Hindlimb muscle (tissue), 1 donor: Measurements from ENCODE around the gene INPP5F. TPM values are rescaled to one million over a fixed set of nuclear protein-coding genes. Genes with fewer than 3 reads are reported as not detected.
"Not testable (repeated sequence)": the region's sequence is repeated elsewhere in the genome, so short reads cannot be mapped to it uniquely, and the experiment has no call there.

Experiments used
- DNase-seq: peaks from one replicate; pipeline ENCODE4 v3.0.0-alpha.2; 2013
- polyA plus RNA-seq: library from polyadenylated mRNA; unstranded; fragments of 120-200 nt; gene quantifications from one replicate; pipeline ENCODE4 v1.2.1, GENCODE V29; 2013; ENCODE audit not compliant: insufficient read length

INPP5F gene
- polyA plus RNA-seq, 1 donor = 15.0 TPM

DNA sequence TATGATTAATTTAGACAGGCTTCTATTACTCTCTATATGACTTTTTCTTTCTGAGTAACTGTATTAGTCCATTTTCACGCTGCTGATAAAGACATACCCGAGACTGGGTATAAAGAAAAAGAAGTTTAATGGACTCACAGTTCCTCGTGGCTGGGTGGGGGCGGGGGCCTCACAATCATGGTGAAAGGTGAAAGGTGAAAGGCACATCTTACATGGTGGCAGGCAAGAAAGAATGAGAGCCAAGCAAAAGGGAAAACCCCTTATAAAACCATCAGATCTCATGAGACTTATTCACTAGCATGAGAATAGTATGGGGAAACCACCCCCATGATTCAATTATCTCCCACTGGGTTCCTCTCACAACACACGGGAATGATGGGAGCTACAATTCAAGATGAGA is 18.5 kb upstream of the INPP5F start:
- not testable (repeated sequence) for DNase-seq

DNA sequence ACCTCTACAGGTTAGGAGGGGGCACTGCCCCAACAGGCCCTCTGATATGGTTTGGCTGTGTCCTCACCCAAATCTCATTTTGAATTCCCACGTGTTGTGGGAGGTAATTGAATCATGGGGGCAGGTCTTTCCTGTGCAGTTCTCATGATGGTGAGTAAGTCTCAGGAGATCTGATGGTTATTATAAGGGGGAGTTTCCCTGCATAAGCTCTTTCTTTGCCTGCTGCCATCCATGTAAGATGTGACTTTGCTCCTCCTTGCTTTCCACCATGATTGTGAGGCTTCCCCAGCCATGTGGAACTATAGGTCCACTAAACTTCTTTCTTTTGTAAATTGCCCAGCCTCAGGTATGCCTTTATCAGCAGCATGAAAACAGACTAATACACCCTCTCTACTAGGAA is 14.9 kb upstream of the INPP5F start:
- DNase-seq = not testable (repeated sequence)

- no peak for DNase-seq
Measured at GRCh38 chr10:119713744-119714483, 11.9 kb upstream of the INPP5F start.

DNA sequence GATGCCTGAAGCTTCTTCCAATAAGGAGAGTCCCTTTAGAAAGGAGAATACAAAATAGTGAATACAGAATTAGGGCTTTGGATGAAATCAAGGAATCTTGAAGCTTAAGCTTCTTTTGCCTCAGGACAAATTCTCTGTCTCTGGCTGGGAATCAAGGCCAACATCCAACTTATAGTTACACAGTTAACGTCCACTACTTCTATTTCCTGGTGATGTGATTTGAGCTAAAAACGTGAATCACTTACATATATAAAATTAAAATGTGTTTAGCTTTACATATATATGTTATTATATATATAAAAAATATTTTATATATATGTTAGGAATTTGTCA is 11.4 kb upstream of the INPP5F start:
- no peak for DNase-seq

DNA sequence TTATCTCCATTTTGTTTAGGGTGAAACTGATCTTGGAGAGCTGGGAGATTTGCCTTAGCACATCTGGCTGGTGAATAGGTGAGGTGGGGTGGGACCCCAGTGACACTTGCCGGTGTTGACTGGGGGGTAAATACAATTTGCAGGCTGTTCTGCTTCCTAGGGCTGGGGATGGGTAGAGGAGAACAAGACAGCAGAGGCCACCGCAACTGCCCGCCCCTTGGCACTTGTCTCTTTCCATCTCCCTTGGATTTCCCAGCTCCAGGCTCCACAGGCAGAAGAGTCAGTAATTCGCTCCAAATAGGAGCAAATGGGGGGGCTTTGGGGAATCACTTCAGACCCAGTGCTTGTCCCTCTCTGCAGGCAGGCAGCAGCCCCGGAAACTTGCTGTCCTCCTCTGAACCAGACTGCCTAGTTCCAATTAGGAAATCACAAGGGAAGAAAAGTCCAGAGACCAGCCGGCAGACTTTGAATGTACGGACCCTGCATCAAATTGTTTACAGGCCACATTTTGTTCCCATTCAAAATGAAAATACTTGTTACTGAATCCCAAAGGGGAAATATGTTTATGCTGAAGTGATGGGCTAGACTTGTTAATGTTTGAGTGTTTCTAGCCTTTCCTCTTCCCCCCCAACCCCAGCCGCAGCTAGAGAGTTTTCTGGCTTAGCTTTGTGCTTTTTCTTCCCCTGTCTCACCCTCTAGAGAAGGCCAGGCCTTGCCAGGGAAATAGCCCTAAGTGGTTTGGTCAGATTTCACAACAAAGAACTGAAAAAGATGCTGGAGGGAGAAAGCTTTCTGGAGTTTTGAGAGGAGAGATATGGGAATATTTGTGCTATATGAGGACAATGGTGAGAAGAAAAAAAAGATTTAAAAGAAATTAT is 10.0 kb upstream of the INPP5F start:
- no peak for DNase-seq

DNA sequence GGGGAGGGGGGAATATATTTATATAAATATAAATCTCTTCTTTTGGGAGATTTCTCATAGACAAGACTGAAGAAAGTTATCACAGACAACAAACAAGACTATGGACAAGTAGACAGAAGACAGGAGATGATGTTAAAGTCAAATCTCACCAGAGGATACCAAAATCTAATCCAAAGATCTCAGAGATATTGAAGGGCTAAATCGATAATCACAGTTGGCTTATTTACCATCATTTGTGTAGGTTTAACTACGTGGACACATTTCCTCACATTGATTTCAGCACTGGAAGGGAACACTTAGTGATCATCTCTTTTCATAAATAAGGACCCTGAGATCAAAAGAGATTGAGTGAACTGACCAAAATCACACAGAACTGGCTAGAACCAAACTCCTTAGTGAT is 2.7 kb upstream of the INPP5F start:
- no peak for DNase-seq

DNA sequence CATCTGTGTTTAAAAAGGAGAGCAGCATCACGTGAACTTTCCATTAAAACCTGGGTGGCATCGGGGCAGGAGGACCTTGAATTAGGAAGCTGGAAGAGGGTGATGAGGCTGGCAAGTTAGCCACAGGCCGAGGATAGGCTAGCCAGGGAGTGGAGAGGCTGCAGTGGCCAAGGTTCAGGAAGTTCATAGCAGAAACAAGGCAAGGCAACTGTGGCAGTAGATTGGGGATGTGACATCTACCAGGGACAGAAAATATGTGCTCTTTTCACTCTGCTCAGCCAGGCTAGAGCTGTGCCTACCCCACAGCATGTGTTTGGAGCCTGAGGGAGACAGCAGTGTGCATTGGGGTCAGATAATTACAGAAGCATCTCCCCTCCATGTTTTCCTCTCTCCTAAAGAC is 2.2 kb upstream of the INPP5F start:
- DNase-seq = no peak

- DNase-seq = peak; percentile 52
Measured at GRCh38 chr10:119724593-119725516, 995 bp upstream of the INPP5F start.

- no peak for DNase-seq
Measured at GRCh38 chr10:119725517-119725827, 378 bp upstream of the INPP5F start.

DNA sequence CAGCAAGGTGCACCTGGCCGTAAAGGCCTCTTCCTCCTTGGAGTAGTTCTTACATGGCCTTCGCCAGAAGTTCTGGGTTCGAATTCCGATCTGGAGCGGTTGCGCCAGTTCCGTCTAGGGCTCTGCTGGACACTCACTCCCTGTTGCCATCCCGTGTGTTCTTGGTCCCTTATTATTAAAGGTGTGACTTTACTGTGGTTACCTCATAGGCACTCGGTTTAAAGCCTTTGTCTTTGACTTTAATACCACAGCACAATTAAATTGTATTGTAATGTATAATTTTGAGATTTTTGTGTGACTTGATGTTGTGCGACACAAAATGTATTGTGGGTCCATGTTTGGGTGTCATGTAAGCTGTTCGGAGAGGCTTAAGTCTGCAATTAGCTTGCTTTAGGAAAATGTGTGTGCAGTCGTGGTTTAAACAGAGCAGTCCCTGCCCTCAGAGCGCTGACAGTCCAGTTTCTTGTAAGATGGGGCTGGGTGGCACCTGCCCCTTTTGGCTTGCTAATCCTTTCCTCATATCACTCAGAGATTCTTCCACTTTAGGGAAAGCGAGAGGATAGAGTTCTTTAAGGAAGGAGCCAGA is 919 bp downstream of the INPP5F start:
- DNase-seq = no peak

GRCh38 chr10:119728172-119728800 is 2.4 kb downstream of the INPP5F start:
- DNase-seq = no peak

- no peak for DNase-seq
Measured at GRCh38 chr10:119734396-119735332, 8.8 kb downstream of the INPP5F start.

DNA sequence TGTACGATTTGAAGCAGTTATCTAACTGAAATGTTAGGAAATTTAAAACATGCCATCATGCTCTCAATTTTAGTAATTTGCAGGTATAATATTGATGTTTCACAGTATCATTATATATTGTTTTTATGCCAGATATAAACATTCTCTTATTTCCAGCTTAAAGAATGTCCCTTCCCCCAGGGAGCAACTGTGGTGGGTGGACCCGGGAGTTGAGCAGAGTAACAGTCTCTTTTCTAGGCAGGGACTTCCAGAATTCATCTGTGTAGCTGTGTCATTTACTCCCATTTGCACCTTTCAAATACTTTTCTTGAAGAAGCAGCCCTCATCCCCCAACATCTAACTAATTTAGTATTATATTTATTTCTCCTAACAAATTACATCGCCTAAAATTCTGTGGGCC is 9.6 kb downstream of the INPP5F start:
- DNase-seq = no peak

DNA sequence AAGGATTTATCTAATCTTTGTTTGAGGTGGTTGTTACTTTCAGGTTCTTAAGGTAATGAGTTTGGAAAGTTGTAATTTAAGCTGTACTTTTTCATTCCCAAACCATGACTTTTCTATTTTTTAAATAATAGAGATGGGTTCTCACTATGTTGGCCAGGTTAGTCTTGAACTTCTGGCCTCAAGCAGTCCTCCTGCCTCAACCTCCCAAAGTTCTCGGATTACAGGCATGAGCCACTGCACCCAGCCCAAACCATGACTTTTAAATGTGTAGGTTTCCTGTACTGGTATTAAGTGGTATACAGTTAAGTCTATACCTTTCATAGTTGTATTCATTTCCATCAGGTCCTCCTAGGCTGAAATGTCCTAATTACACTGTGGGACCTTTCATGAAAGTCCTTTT is 10.4 kb downstream of the INPP5F start:
- no peak for DNase-seq

- DNase-seq = no peak
Measured at GRCh38 chr10:119737039-119737663, 11.3 kb downstream of the INPP5F start.

DNA sequence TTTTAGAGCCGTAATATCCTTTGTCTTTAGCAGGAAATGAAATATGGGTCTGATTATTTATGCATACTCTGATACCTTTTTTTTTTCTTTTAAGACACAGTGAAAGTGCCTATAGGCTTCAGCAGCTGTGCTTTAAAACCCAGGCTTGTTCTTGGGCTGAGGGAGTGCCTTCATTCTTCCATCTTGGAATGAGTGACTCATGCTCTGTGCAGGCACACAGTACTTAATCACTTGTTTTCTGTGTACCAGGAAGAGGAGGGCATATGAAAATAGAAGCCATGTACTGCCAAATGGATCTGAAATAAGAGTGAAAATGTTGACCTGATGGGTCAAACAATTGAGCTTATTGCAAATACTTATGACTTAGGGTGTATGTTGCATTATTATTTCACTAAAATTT is 12.0 kb downstream of the INPP5F start:
- no peak for DNase-seq

GRCh38 chr10:119738962-119739361 is 13.1 kb downstream of the INPP5F start:
- DNase-seq = no peak

DNA sequence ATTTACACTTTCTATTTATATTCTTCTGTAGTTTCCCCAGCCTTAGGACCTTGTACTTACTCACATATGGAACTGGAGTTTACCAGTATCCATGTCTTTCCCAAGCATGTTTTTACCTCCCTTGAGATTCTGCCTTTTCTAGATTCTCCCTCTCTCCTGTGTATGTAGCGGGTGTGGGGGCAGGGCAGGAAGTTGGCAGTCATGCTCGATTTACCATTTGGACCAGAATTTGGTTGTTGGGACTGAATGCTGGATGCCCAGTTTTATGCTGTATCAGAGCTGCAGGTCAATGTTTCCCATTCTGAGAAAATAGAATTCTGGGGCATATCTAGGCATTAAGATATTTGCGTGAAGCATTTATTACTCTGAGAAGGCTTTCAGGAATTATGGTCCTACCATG is 14.2 kb downstream of the INPP5F start:
- no peak for DNase-seq

DNA sequence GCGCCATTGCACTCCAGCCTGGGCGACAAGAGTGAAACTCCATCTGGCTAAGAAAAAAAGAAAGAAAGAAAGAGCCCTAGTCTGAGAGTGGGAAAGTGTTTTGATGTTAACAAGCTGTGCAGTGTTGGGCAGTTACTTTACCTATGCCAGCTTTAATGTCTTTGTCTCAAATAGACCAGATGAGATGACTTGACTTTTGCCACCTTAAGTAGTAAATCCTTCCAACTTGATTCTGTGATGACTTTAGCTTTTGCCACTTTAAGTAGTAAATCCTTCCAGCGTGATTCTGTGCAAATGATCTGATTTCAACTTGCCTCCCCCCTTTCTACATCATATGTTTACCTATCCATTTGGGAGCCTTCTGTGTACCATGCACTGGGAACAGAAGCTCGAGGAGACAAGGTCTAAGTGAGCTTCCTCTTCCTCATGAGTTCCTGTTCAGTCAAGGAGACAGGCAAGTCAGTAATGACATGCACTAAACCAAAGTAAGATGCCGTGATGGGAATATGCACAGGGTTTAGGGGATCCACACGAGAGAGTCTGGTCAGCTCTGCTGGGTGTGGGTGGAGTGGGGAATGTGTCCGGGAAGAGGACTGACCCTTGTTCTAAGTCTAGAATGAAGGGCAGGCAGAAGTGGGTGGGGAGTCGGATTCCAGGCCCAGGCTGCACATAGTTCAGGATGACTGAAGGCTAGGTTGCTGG is 17.2 kb downstream of the INPP5F start:
- DNase-seq = no peak

GRCh38 chr10:119747940-119748339 is 22.1 kb downstream of the INPP5F start:
- DNase-seq = no peak
